GM18499 (cell line): Measurements from ENCODE around the gene LPAR1.

Experiments
- ATAC-seq: cut with Tn5 transposase; IDR thresholded peaks from one replicate; pipeline ENCODE4 v1.9.1; 2021; ENCODE audit warnings: moderate number of reproducible peaks; ENCODE audit not compliant: insufficient read depth, unreplicated experiment

Gene LPAR1

DNA sequence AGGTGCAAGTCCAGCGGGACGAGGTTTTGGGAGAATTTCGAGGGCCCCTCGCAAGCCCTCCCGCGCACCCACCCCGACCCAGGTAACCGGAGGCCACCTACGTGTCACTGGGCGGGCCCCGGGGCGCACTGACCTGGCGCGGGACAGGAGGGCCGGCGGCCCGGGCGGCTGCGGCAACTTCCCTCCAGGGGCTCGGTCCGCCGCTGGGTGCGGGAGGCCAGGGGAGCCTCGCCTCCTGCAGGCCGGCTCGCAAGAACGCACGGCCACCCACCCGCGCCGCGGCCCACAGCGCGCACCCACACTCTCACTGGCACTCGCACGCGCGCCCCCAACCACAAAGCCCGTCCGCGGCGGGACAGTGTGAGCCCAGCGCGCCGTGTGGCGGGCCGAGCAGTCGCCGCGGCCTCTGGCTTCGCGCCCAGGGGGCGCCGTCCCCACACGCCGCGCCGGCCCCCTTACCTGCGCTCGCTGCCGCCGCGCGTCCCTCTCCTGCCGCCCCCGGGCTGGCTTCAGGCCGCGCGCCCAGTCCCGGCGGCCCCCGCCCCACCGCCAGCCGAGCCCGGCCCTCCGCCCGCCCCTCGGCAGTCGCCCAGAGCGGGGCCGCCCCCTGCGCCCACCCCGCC, 451 bp downstream of the LPAR1 start:
- no peak for ATAC-seq

- ATAC-seq: no peak
These were observed 938 bp downstream of the LPAR1 start for GRCh38 chr9:111037356-111037707.

DNA sequence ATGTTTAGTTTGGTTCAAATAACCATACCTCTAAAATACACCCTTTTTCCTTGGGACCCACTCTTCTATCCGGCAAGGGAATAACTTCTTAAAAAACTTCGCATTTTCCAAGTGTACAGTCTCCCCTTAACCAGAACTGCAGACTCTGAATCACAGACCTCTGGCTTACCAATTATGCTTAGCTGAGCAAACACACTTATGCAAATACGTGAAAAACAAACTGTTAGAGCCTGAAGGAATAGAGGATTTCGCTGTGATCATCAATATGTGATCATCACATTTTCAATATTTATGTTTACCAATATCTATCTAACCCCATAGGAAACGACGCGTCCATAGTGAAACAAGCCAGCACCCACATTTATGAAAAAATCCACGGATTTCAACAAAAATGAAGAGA, 1.3 kb downstream of the LPAR1 start:
- no peak for ATAC-seq

- no peak for ATAC-seq
These were observed 1.9 kb downstream of the LPAR1 start for GRCh38 chr9:111036429-111036789.

- no peak for ATAC-seq
These were observed 2.5 kb downstream of the LPAR1 start for GRCh38 chr9:111035543-111036428.

- no peak for ATAC-seq
These were observed 3.3 kb downstream of the LPAR1 start for GRCh38 chr9:111034898-111035539.

- no peak for ATAC-seq
These were observed 3.9 kb downstream of the LPAR1 start for GRCh38 chr9:111034170-111034897.

DNA sequence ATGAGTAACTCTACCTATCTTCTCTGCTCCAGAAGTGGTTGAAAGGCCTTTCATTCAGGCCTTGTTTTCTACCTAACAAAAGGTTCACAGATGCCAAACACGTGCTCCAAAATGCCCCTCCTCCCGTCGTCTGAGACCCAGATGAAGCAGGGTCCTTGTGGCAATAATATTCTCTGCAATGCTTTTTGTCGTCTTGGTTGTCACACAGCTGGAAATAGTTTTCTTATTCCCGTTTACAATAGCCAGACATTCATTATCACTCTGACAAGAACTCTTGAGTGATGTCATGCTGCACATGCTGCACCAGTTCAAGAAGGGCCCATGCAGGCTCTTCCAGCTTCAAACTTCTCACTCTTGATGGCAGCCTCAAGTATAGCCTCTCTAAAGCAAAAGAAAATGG, 7.8 kb downstream of the LPAR1 start:
- ATAC-seq: no peak

GRCh38 chr9:111029260-111029659, 9.0 kb downstream of the LPAR1 start:
- ATAC-seq: no peak

DNA sequence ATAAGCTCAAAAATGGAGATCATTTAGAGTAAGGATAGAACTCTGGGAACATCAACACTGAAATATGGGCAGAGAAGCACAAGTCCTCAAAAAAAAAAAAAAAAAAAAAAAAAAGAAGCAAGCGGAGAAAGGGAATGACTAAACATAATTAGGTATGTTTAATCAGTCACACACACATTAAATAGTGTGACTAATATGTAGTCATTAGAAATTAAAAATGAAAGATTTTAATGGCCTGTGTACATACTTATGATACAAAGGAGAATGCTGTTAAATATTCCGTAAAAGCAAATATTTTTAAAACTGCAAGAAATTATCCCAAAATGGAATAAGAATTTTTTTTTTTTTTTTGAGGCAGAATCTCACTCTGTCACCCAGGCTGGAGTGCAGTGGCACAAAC, 10.5 kb downstream of the LPAR1 start:
- ATAC-seq: no peak

- no peak for ATAC-seq
These were observed 15.1 kb downstream of the LPAR1 start for GRCh38 chr9:111023128-111023527.

DNA sequence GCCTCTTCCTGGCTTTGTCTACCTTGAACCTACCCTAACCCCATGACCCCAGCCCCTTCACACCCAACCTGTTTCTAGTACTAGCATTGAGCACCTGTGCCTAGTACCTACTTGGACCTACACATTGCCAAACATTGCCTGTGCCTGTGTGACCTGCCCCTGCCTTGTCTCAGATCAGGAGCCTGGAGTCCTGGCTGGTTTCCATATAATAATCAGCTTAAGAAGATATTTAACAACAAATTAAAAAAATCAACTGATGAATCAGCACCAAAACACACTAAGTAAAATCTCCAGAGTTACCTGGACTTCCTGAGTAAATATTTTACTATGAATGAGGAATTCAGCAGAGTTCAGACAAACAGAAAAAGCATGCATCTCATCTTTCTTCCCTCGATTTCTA, 17.7 kb downstream of the LPAR1 start:
- ATAC-seq: no peak

DNA sequence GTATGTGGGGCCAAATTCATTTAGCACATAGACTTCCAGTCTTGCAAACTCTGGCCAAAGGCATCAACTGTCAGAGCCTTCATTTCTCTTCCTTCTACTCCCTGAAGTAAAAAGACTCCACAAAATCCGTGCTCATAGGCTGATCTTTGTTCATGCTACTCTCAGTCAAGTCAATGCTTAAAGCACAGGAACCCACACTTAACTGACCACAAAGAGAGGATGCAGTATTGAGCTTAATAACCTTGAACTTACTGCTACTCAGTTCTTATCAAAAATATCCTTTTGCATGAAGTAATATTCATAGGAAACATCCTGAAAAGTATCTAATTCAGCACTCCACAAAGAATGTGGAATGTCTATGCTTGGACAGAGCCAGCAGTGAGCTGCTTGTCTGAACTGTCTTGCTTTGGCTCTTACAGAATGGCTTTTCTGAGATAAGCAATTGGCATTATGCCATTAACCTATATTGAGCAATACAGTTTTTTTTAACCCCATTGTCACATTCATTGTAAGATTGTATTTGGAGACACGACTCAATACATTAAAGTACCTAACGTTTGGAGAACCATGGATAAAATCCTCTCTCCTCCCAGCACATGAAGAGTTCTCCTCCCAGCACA, 21.7 kb downstream of the LPAR1 start:
- ATAC-seq: no peak

GRCh38 chr9:111016016-111016415, 22.3 kb downstream of the LPAR1 start:
- no peak for ATAC-seq

DNA sequence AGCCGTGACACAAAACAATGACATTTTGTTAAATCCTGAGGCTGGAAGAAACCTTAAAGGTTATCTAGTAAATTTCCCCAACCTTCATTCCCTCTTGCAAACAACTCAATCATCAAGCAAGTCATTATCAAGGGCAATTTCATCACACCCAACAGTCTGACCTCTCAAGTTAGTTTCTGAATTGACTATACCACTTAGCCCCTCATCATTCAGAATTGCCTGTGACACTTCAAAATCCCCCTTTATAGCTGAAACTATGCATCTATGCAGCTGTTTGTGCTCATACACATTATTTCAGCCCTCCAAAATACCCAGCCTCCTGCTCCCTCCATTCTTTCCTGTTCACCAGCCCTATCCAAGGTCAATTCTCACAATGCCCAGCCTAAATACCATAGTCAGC, 24.6 kb downstream of the LPAR1 start:
- no peak for ATAC-seq

DNA sequence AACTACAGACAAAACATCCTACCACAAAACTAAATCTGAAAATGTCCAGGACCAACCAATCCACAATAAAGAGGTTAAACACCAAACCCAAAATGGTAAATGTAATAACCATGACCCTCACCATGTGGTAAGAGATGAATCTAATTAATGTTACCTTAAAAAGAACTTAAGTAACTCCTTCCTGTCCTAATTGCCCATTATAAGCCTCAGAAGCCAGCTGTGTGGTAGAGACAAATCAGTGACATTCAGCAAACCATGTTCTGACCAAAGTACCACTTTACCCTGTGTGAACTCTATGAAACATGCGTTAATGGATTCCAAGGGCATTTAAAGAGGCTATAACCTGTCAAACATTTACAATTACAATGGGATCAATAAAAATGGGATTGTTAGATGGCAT, 25.0 kb downstream of the LPAR1 start:
- no peak for ATAC-seq

DNA sequence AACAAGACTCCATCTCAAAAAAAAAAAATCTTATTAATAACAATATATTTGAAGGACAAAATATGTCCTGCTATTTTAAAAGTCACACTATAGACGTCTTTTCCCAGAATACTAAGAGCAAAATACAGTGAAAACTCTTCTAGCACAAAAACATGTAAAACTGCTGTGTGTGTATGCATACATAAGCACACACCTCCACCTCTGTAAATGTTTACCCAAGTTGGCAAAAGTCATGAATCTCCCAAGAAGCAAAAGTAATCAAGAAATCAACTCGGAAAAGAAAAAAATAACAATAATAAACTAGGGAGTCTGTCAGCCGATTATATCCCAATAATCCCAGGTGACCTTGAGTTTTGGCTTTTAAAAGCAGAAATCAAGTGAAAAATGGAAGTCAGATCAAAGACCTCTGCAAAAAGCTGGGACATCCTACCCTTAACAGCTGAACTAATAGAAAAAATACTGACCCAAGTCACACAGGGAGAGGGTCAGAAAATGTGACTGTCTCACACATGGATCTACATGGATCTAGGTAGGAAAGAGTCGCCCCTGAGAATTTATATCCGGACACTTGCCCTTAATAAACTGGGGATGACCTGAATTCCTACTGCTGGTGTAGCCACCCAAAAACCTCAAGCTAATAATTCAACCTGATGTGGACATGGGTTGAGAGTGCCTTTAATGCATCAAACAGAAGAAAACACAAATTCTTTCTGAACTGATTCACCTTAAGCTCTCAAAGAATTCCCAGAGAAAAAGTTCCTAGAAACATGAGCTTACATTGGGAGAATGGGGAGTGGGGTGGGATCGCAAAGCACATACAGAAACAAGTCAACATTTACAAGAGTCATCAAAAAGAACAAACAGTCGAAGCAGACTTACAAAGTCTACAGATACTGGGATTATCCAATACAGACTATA, 29.9 kb downstream of the LPAR1 start:
- no peak for ATAC-seq

- no peak for ATAC-seq
These were observed 32.4 kb downstream of the LPAR1 start for GRCh38 chr9:111005746-111006470.

- ATAC-seq: no peak
These were observed 33.3 kb downstream of the LPAR1 start for GRCh38 chr9:111004936-111005335.
